Measurements from ENCODE around the gene PCSK6. TPM values are rescaled to one million over a fixed set of nuclear protein-coding genes. Genes with fewer than 3 reads are reported as not detected.

PCSK6 gene
- total RNA-seq, 1 experiment from 2014 or later = 26.3 TPM

- Histone ChIP-seq H3K27me3 (ENCODE audit: insufficient read depth, low read depth) (no peaks in the 10 kb centered on the region), H3K36me3 (ENCODE audit: low read depth) (no peaks in the 10 kb centered on the region), H3K4me1 (replicated peaks; ENCODE audit: insufficient read depth) (0 out of 2 replicates have a peak, but pooled peaks cover 6% of the 10 kb centered on the region), H3K79me2 (ENCODE audit: low read depth) (no peaks in the 10 kb centered on the region), H3K4me3 (no peak overlapping the region), H3K9me2 (ENCODE audit: insufficient read depth) (no peaks in the 10 kb centered on the region), H2AFZ (no peak overlapping the region), H3K27ac (no peak overlapping the region), H3K4me2 (no peak overlapping the region), H3K9me3 (ENCODE audit: insufficient read depth, low read depth) (no peaks in the 10 kb centered on the region), H4K20me1 (ENCODE audit: insufficient read depth) (no peaks in the 10 kb centered on the region), H3F3A (ENCODE audit: insufficient read depth, low read depth) (peaks cover 19% of the 10 kb centered on the region; the same call in 1 of the 2 replicates)
- POLR2A ChIA-PET (ENCODE audit: unreplicated experiment) = no interaction called here
- CTCF ChIA-PET = no interaction called here
- intact Hi-C loops (cut with micrococcal nuclease; ENCODE audit: unreplicated experiment) = no loop called here
- no peak for DNase-seq
- TF ChIP-seq EZH2 (IDR thresholded peaks at IDR 0.05; ENCODE audit: low read depth) = no peak
- TF ChIP-seq CTCF (conservative IDR thresholded peaks at IDR 0.05) = no peak
- no TSS peak for BruUV-seq (replicated peaks)
Measured at GRCh38 chr15:101332061-101332467, 157.4 kb downstream of the PCSK6 start.

- H3K9me3 ChIP-seq (ENCODE audit: insufficient read depth, low read depth) = no peaks in the 10 kb centered on the region
- H3K27me3 ChIP-seq (ENCODE audit: insufficient read depth, low read depth) = no peaks in the 10 kb centered on the region
- H2AFZ ChIP-seq = no peak overlapping the region
- H3F3A ChIP-seq (ENCODE audit: insufficient read depth, low read depth) = peaks cover 9% of the 10 kb centered on the region; the same call in 1 of the 2 replicates
- no peaks in the 10 kb centered on the region for H3K9me2 ChIP-seq (ENCODE audit: insufficient read depth)
- H3K27ac ChIP-seq = no peak overlapping the region
- H3K36me3 ChIP-seq (ENCODE audit: low read depth) = no peaks in the 10 kb centered on the region
- H3K4me1 ChIP-seq (replicated peaks; ENCODE audit: insufficient read depth) = 0 out of 2 replicates have a peak, but pooled peaks cover 2% of the 10 kb centered on the region
- no peaks in the 10 kb centered on the region for H3K79me2 ChIP-seq (ENCODE audit: low read depth)
- no peak for DNase-seq
- ChIA-PET POLR2A (ENCODE audit: unreplicated experiment) (no interaction called here), CTCF (no interaction called here)
- BruUV-seq (replicated peaks) = no TSS peak
- intact Hi-C loops (cut with micrococcal nuclease; ENCODE audit: unreplicated experiment) = no loop called here
- no peaks in the 10 kb centered on the region for H4K20me1 ChIP-seq (ENCODE audit: insufficient read depth)
- H3K4me2 ChIP-seq = no peak overlapping the region
- no peak overlapping the region for H3K4me3 ChIP-seq
- TF ChIP-seq EZH2 (IDR thresholded peaks at IDR 0.05; ENCODE audit: low read depth) (no peak), CTCF (conservative IDR thresholded peaks at IDR 0.05) (no peak)
Measured at GRCh38 chr15:101329867-101330380, 159.6 kb downstream of the PCSK6 start.

- H2AFZ ChIP-seq = no peak overlapping the region
- no peak for TF ChIP-seq CTCF (conservative IDR thresholded peaks at IDR 0.05)
- no peak for TF ChIP-seq EZH2 (IDR thresholded peaks at IDR 0.05; ENCODE audit: low read depth)
- CTCF ChIA-PET = no interaction called here
Measured at GRCh38 chr15:101329309-101329863, 160.1 kb downstream of the PCSK6 start.

More at GRCh38 chr15:101329309-101329863, 160.1 kb downstream of the PCSK6 start:
- H3K9me3 ChIP-seq (ENCODE audit: insufficient read depth, low read depth) = no peaks in the 10 kb centered on the region
- no peak overlapping the region for H3K4me3 ChIP-seq
- H3F3A ChIP-seq (ENCODE audit: insufficient read depth, low read depth) = peaks cover 4% of the 10 kb centered on the region; the same call in 1 of the 2 replicates
- no peaks in the 10 kb centered on the region for H3K4me1 ChIP-seq (replicated peaks; ENCODE audit: insufficient read depth)
- H3K27ac ChIP-seq = no peak overlapping the region
- no TSS peak for BruUV-seq (replicated peaks)
- no peaks in the 10 kb centered on the region for H3K9me2 ChIP-seq (ENCODE audit: insufficient read depth)
- no peaks in the 10 kb centered on the region for H3K79me2 ChIP-seq (ENCODE audit: low read depth)
- POLR2A ChIA-PET (ENCODE audit: unreplicated experiment) = no interaction called here
- no peaks in the 10 kb centered on the region for H3K36me3 ChIP-seq (ENCODE audit: low read depth)
- H3K4me2 ChIP-seq = no peak overlapping the region
- no peaks in the 10 kb centered on the region for H4K20me1 ChIP-seq (ENCODE audit: insufficient read depth)
- intact Hi-C loops (cut with micrococcal nuclease; ENCODE audit: unreplicated experiment) = no loop called here
- H3K27me3 ChIP-seq (ENCODE audit: insufficient read depth, low read depth) = no peaks in the 10 kb centered on the region
- DNase-seq = no peak
